ENCODE results near the gene CHD9NB.
"Not testable (repeated sequence)": the region's sequence is repeated elsewhere in the genome, so short reads cannot be mapped to it uniquely, and the experiment has no call there.

The CHD9NB gene

DNA sequence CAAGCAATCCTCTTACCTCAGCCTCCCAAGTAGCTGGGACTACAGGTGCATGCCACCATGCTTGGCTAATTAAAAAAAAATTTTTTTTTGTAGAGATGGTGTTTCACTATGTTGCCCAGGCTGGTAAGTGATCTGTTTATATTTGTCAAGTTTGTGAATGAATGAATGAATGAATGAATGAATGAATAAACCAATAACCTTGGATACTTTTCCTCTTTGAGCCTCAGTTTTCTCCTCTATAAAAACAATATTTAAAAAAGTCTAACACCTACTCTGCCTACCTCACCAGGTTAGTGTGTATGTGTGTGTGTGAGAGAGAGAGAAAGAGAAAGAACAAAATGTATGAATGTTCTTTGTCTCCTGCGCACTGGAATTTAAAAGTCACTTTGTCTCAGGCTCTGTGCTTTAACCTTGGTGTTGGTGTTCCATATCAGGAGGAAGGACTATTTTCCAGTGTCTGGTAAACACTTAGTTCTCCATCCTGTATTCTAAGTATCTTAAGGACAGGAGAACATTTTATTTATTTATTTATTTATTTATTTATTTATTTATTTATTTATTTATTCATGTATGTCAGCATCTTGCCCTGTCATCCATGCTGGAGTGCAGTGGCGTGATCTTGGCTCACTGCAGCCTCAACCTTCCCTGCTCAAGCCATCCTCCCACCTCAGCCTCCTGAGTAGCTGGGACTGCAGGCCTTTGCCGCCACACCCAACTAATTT is 29.1 kb upstream of the CHD9NB start:
- H3K4me3 ChIP-seq (replicated peaks; ENCODE audit: low read depth, low read length): no peak overlapping the region
- no peaks in the 10 kb centered on the region for H3K27me3 ChIP-seq (replicated peaks; ENCODE audit: control insufficient read depth, insufficient read depth, low read length)
- no peaks in the 10 kb centered on the region; the same call in 1 of the 2 replicates for H3K36me3 ChIP-seq (ENCODE audit: control insufficient read depth, insufficient read depth, low read length)
- no peak for DNase-seq (ENCODE audit: extremely low read depth, insufficient read length)
- no peak for TF ChIP-seq CTCF (IDR thresholded peaks at IDR 0.05; ENCODE audit: insufficient read depth, low read length, poor library complexity, severe bottlenecking)

GRCh38 chr16:53081032-53081424 is 28.3 kb upstream of the CHD9NB start:
- Histone ChIP-seq H3K36me3 (ENCODE audit: control insufficient read depth, insufficient read depth, low read length) (no peaks in the 10 kb centered on the region; the same call in 1 of the 2 replicates), H3K27me3 (replicated peaks; ENCODE audit: control insufficient read depth, insufficient read depth, low read length) (no peaks in the 10 kb centered on the region), H3K4me3 (replicated peaks; ENCODE audit: low read depth, low read length) (no peak overlapping the region)
- no peak for DNase-seq (ENCODE audit: extremely low read depth, insufficient read length)
- TF ChIP-seq CTCF (IDR thresholded peaks at IDR 0.05; ENCODE audit: insufficient read depth, low read length, poor library complexity, severe bottlenecking): no peak

DNA sequence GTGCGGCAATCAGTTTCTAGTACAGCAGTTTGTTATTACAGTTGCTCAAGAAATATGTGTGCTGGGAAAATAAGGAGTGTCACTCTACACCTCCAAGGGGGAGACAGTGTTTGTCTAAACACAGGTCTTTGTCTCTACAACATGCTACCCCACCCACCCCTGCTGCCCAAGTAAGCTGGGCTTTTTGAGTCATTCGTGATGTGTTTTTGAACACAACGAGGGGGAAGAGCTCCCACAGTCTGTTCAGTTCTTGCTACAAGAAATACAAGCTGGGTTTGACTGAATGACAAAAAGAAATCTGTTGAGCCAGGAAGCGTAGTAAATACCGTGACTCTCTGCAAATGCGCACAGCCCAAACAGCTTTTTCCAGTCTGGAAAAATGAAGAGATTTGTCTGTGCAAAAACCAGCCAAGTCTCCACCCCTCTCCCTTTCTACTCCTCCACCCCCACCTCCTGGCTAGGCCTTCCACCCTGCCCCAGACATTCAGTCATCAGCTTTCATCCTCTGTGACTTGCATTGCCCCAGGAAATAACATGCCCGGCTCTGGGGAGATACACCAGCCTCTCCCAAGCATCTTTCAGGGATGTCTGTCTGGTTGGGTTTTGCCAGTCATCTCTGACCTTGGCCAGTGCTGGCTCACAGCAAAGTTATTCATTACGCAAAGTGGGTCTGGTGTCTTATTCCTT is 27.8 kb upstream of the CHD9NB start:
- DNase-seq (ENCODE audit: extremely low read depth, insufficient read length): no peak
- Histone ChIP-seq H3K27me3 (replicated peaks; ENCODE audit: control insufficient read depth, insufficient read depth, low read length) (no peaks in the 10 kb centered on the region), H3K36me3 (ENCODE audit: control insufficient read depth, insufficient read depth, low read length) (no peaks in the 10 kb centered on the region; the same call in 1 of the 2 replicates), H3K4me3 (replicated peaks; ENCODE audit: low read depth, low read length) (no peak overlapping the region)
- no peak for TF ChIP-seq CTCF (IDR thresholded peaks at IDR 0.05; ENCODE audit: insufficient read depth, low read length, poor library complexity, severe bottlenecking)

DNA sequence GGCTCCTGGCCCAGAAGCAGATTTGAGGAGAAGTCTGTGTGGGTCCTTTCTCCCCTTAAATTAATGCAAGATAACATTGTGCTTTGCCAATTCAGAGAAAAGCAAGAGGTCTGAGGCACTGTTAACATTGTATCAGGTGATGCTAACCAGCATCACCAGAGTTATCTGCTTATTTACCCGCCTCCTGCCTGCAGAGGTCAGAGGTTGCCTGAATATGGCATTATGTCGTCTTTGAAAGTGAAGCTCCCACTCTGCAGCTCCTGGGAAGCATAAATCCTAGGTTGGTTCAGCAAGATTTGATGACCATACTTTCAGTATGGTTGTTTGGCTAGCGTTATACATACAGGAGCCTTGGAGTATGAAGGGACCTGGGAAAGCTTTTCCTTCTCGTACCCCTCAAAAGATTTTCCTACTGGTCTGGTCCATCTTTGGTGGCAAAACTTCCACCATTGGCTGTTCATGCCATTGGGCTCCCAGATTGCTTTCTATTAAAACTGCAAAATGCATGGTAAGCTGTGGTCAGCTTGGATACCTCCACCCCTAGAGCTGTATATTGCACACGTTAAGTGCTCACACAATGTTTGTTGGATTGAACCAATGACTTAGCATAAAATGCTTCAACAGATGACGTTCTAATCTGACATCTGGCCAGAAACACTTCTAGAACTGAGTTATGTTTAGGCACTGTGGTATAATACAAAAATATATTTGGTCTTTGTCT is 26.2 kb upstream of the CHD9NB start:
- no peak for TF ChIP-seq CTCF (IDR thresholded peaks at IDR 0.05; ENCODE audit: insufficient read depth, low read length, poor library complexity, severe bottlenecking)
- no peaks in the 10 kb centered on the region for H3K27me3 ChIP-seq (replicated peaks; ENCODE audit: control insufficient read depth, insufficient read depth, low read length)
- no peak overlapping the region for H3K4me3 ChIP-seq (replicated peaks; ENCODE audit: low read depth, low read length)
- H3K36me3 ChIP-seq (ENCODE audit: control insufficient read depth, insufficient read depth, low read length): no peaks in the 10 kb centered on the region; the same call in 1 of the 2 replicates
- DNase-seq (ENCODE audit: extremely low read depth, insufficient read length): no peak

DNA sequence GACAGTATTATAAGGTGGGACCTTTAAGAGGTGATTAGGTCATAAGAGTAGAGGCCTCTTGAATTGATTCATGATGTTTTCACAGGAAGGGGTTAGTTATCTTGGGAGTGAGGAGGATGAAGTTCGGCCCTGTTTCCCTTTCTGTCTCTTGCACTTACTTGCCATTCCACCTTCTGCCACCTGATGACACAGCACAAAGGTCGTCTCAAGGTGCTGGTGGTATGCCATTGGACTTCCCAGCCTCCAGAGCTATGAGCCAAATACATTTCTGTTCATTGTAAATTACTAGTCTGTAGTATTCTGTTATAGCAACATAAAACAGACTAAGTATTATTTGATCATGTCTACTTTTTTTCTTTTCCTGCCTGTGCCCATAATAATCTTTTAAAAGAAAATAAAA is 25.6 kb upstream of the CHD9NB start:
- no peak for DNase-seq (ENCODE audit: extremely low read depth, insufficient read length)
- no peak for TF ChIP-seq CTCF (IDR thresholded peaks at IDR 0.05; ENCODE audit: insufficient read depth, low read length, poor library complexity, severe bottlenecking)
- Histone ChIP-seq H3K4me3 (replicated peaks; ENCODE audit: low read depth, low read length) (no peak overlapping the region), H3K36me3 (ENCODE audit: control insufficient read depth, insufficient read depth, low read length) (no peaks in the 10 kb centered on the region; the same call in 1 of the 2 replicates), H3K27me3 (replicated peaks; ENCODE audit: control insufficient read depth, insufficient read depth, low read length) (no peaks in the 10 kb centered on the region)

DNA sequence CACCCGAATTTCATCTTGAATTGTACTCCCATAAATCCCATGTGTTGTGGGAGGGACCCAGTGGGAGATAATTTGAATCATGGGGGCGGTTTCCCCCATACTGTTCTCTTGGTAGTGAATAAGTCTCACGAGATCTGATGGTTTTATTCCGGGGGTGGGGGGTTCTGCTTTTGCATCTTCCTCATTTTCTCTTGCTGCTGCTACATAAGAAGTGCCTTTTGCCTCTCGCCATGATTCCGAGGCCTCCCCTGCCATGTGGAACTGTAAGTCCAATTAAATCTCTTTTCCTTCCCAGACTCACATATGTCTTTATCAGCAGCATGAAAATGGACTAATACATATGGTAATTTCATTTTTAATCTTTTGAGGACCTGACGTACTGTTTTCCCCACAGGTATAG is 22.8 kb upstream of the CHD9NB start:
- H3K27me3 ChIP-seq (replicated peaks; ENCODE audit: control insufficient read depth, insufficient read depth, low read length); DNase-seq (ENCODE audit: extremely low read depth, insufficient read length); H3K36me3 ChIP-seq (ENCODE audit: control insufficient read depth, insufficient read depth, low read length); H3K4me3 ChIP-seq (replicated peaks; ENCODE audit: low read depth, low read length): not testable (repeated sequence)

DNA sequence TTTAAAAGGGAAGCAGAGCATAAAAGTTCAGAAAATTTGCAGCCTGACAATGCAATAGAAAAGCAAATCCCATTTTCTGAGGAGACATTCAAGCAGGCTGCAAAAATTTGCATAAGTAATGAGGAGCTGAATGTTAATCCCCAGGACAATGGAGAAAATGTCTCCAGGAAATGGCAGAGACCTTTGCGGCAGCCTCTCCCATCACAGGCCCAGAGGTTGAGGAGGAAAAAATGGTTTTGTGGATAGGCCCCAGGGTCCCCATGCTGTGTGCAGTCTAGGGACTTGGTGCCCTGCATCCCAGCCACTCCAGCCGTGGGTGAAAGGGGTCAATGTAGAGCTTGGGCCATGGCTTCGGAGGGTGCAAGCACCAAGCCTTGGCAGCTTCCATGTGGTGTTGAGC is 21.6 kb upstream of the CHD9NB start:
- not testable (repeated sequence) for DNase-seq (ENCODE audit: extremely low read depth, insufficient read length); H3K27me3 ChIP-seq (replicated peaks; ENCODE audit: control insufficient read depth, insufficient read depth, low read length); H3K36me3 ChIP-seq (ENCODE audit: control insufficient read depth, insufficient read depth, low read length); H3K4me3 ChIP-seq (replicated peaks; ENCODE audit: low read depth, low read length)

Measured in GM06990 (cell line).